Measurements from ENCODE around the gene ERCC6L2.

- TF ChIP-seq POLR2A (IDR thresholded peaks at IDR 0.05) (no peak), CTCF (IDR thresholded peaks at IDR 0.05) (no peak)
Observed at GRCh38 chr9:95937131-95937530, 61.6 kb downstream of the ERCC6L2 start.
